Esophagus squamous epithelium (tissue), 4 donors: ENCODE results near the gene TMEM19.

Experiments
- POLR2A ChIP-seq, 4 donors: fragments of 450-650 bp; IDR thresholded peaks; one replicate each; pipeline ENCODE4 v1.6.1; 2017; ENCODE audit warnings: antibody characterized with exemption in 4 of 4, mild to moderate bottlenecking in 4 of 4, moderate library complexity in 3 of 4
- TF ChIP-seq, protein P1 (sequence below), 6 experiments: fragments of 450-650 bp in 4 of 6; fragments of 200-600 bp in 2 of 6; sonication (generic) in 2 of 6; IDR thresholded peaks; one replicate each; pipeline ENCODE4 v1.5.1; 2016 to 2019; ENCODE audit warnings: antibody characterized with exemption in 6 of 6, mild to moderate bottlenecking in 4 of 6, moderate library complexity in 4 of 6

DNA sequence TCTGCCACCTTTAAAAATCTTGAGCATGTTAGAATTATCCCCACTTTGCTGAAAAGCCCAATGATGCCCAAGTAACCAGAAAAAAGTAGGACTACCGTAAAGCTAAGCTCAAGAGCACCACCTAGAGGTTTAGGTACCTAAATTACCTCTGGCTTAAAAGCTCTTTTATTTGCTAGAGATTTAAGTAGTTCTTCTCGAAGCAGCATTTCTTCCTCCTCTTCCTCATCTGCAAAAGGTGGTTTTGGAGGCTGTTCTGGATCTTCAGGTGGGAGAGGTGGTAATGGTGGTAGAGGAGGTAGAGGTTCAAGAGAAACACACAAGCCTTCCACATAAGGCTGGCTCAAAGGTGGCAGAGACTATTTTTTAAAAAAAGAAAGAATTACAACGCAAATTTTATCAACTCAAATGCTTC, 49.2 kb upstream of the TMEM19 start:
- TF ChIP-seq, protein P1, sequence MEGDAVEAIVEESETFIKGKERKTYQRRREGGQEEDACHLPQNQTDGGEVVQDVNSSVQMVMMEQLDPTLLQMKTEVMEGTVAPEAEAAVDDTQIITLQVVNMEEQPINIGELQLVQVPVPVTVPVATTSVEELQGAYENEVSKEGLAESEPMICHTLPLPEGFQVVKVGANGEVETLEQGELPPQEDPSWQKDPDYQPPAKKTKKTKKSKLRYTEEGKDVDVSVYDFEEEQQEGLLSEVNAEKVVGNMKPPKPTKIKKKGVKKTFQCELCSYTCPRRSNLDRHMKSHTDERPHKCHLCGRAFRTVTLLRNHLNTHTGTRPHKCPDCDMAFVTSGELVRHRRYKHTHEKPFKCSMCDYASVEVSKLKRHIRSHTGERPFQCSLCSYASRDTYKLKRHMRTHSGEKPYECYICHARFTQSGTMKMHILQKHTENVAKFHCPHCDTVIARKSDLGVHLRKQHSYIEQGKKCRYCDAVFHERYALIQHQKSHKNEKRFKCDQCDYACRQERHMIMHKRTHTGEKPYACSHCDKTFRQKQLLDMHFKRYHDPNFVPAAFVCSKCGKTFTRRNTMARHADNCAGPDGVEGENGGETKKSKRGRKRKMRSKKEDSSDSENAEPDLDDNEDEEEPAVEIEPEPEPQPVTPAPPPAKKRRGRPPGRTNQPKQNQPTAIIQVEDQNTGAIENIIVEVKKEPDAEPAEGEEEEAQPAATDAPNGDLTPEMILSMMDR (IDR thresholded peaks at IDR 0.05) = peak; percentile 41 to 71 (median 58)
- TF ChIP-seq POLR2A (IDR thresholded peaks at IDR 0.05) = no peak
